DOHH2 (cell line): ENCODE measurements around the gene KIZ.

Source experiments
- H3F3A ChIP-seq: fragments of 200-600 bp; sonication (generic), shearing (Covaris generic); 2 replicates; pipeline ENCODE4 v1.6.0; 2016; ENCODE audit warnings: antibody characterized with exemption, mild to moderate bottlenecking; ENCODE audit not compliant: control insufficient read depth, insufficient read depth
- H3K27ac ChIP-seq: fragments of 200-600 bp; sonication (generic); 2 replicates; pipeline ENCODE4 v1.5.1; 2014; ENCODE audit warnings: low read depth, mild to moderate bottlenecking, low read length, moderate library complexity
- H3K27me3 ChIP-seq: fragments of 200-600 bp; sonication (generic); 2 replicates; pipeline ENCODE4 v1.6.1; 2014; ENCODE audit warnings: mild to moderate bottlenecking, low read length, mixed read lengths; ENCODE audit not compliant: control insufficient read depth
- H3K36me3 ChIP-seq: fragments of 200-600 bp; sonication (generic); 2 replicates; pipeline ENCODE4 v1.6.1; 2014; ENCODE audit warnings: mild to moderate bottlenecking, low read length, moderate library complexity, mixed read lengths; ENCODE audit not compliant: control insufficient read depth
- H3K4me1 ChIP-seq: fragments of 200-600 bp; sonication (generic); 2 replicates; pipeline ENCODE4 v1.6.1; 2014; ENCODE audit warnings: mild to moderate bottlenecking, low read length, mixed read lengths; ENCODE audit not compliant: control insufficient read depth
- H3K4me2 ChIP-seq: fragments of 200-600 bp; sonication (generic); 2 replicates; pipeline ENCODE4 v1.6.0; 2014; ENCODE audit warnings: mild to moderate bottlenecking, low read length, moderate library complexity
- H3K4me3 ChIP-seq: fragments of 200-600 bp; sonication (generic); 2 replicates; pipeline ENCODE4 v1.5.1; 2014; ENCODE audit warnings: mild to moderate bottlenecking, low read length, mixed read lengths
- H3K79me2 ChIP-seq: fragments of 200-600 bp; sonication (generic); 2 replicates; pipeline ENCODE4 v1.6.1; 2014; ENCODE audit warnings: mild to moderate bottlenecking, low read length, mixed read lengths; ENCODE audit not compliant: control insufficient read depth
- H3K9me2 ChIP-seq: fragments of 200-600 bp; sonication (generic); replicated peaks from 2 replicates; pipeline ENCODE4 v1.6.1; 2014; ENCODE audit warnings: mild to moderate bottlenecking, low read length, mixed read lengths; ENCODE audit not compliant: control insufficient read depth
- H3K9me3 ChIP-seq: fragments of 200-600 bp; sonication (generic); 2 replicates; pipeline ENCODE4 v1.6.1; 2014; ENCODE audit warnings: antibody characterized with exemption, low read length, mixed read lengths; ENCODE audit not compliant: control insufficient read depth, insufficient read depth
- H4K20me1 ChIP-seq: fragments of 200-600 bp; sonication (generic); 2 replicates; pipeline ENCODE4 v1.6.0; 2014; ENCODE audit warnings: low read depth, mild to moderate bottlenecking, antibody characterized with exemption, low read length, moderate library complexity; ENCODE audit not compliant: control insufficient read depth, insufficient read depth
- CTCF ChIP-seq: fragments of 200-600 bp; sonication (generic); IDR thresholded peaks from one replicate; pipeline ENCODE4 v1.5.1; 2014; ENCODE audit warnings: antibody characterized with exemption, mild to moderate bottlenecking, low read depth, low read length; ENCODE audit not compliant: poor library complexity, severe bottlenecking
- EZH2phosphoT487 ChIP-seq: fragments of 200-600 bp; sonication (generic); IDR thresholded peaks from 2 replicates; pipeline ENCODE4 v1.6.1; 2017; ENCODE audit warnings: borderline replicate concordance, mild to moderate bottlenecking, antibody characterized with exemption, low read length, moderate library complexity, mixed read lengths

KIZ gene

DNA sequence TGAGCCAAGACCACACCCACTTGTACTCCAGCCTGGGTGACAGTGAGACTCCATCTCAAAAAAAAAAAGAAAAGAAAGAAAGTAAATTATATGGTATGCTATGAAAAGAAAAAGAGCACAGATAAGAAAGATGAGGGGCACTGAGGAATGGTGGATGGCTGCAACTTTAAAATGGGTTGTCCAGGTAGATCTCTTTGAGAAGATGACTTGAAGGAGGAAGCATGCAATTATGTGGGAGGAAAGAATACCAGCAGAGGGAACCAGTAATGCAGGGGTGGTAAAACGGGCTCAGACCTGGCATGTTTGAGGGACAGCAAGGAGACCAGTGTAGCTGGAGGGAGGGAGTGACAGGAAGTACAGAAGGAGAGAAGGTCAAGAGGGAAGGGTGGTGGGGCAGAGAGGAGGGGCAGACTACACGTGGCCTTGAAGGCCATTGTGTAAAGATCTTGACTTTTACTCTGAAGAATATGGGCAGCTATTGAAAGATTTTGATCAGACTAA, 42.0 kb upstream of the KIZ start:
- Histone ChIP-seq H3K4me3 (no peak overlapping the region), H3K9me3 (no peaks in the 10 kb centered on the region), H3F3A (no peaks in the 10 kb centered on the region), H4K20me1 (no peaks in the 10 kb centered on the region), H3K27ac (no peak overlapping the region), H3K4me1 (no peaks in the 10 kb centered on the region; the same call in 1 of the 2 replicates), H3K79me2 (no peaks in the 10 kb centered on the region), H3K27me3 (peaks cover 3% of the 10 kb centered on the region; the same call in 1 of the 2 replicates), H3K36me3 (no peaks in the 10 kb centered on the region), H3K9me2 (no peaks in the 10 kb centered on the region), H3K4me2 (no peak overlapping the region)
- TF ChIP-seq CTCF (no peak), EZH2phosphoT487 (no peak)

DNA sequence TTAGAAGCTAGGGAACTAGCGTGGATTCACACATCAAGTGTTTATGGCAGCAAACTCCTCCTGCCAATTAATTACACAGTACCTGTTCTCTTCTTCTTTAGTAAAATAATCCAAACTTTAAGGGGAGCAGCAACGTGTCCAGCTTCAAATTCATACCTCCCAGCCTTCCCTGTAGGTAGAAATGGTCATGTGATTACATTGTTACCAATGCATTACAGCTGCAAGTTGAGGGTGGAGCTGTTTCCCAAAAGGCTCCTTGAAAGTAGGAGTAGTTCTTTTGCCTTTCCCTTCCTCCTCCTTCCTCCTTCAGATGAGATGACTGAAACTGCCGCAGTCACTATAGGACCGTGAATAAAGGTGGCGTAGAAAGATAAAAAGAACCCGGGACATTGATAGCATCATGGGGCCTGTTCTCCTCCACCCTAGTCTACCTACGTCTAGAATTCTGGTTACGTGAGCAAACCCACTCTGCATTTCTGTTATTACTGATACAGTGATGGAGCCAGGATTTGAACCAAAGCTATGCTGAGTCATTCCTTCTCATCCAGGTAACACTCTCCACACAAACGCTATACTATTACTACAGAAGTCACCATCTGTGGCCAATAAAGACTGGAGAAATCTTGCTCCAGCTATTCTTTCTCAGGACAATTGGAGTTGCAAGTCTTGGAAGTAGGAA, 37.9 kb upstream of the KIZ start:
- H3K4me1 ChIP-seq = peaks cover 20% of the 10 kb centered on the region

GRCh38 chr20:21089391-21089790, 36.5 kb upstream of the KIZ start:
- no peaks in the 10 kb centered on the region for H4K20me1 ChIP-seq
- peak overlapping the region; percentile 41 for H3K4me3 ChIP-seq
- no peaks in the 10 kb centered on the region for H3K27me3 ChIP-seq
- H3K9me3 ChIP-seq = no peaks in the 10 kb centered on the region
- H3F3A ChIP-seq = no peaks in the 10 kb centered on the region
- TF ChIP-seq CTCF (no peak), EZH2phosphoT487 (no peak)
- peak overlapping the region; percentile 24 for H3K27ac ChIP-seq
- no peaks in the 10 kb centered on the region for H3K36me3 ChIP-seq
- peaks cover 20% of the 10 kb centered on the region for H3K4me1 ChIP-seq
- H3K79me2 ChIP-seq = no peaks in the 10 kb centered on the region
- H3K4me2 ChIP-seq = peak overlapping the region; percentile 60
- H3K9me2 ChIP-seq = no peaks in the 10 kb centered on the region

More for the DNA sequence above, 37.9 kb upstream of the KIZ start:
- H3K36me3 ChIP-seq = no peaks in the 10 kb centered on the region
- no peak overlapping the region for H3K4me2 ChIP-seq
- no peak overlapping the region for H3K4me3 ChIP-seq
- TF ChIP-seq EZH2phosphoT487 = no peak
- TF ChIP-seq CTCF = no peak
- H3K9me2 ChIP-seq = no peaks in the 10 kb centered on the region
- no peaks in the 10 kb centered on the region for H3K27me3 ChIP-seq
- H3F3A ChIP-seq = no peaks in the 10 kb centered on the region
- no peaks in the 10 kb centered on the region for H3K9me3 ChIP-seq
- H3K79me2 ChIP-seq = no peaks in the 10 kb centered on the region
- H3K27ac ChIP-seq = no peak overlapping the region
- no peaks in the 10 kb centered on the region for H4K20me1 ChIP-seq
